K562 (cell line): ENCODE data around the gene IL17F. TPM values are rescaled to one million over a fixed set of nuclear protein-coding genes. Genes with fewer than 3 reads are reported as not detected.

Source experiments
- ATAC-seq: fragments of 200-7000 bp; cut with Tn5 transposase; 3 replicates; pipeline ENCODE4 v1.9.1; 2020; ENCODE audit warnings: moderate library complexity
- BruUV-seq: library from RNA; stranded (reverse); fragments of 400-500 nt; replicated peaks from 2 replicates; lab custom pipeline; 2021; lab: Mats Ljungman, UMichigan
- CTCF ChIA-PET: fragments of 300-600 bp; formaldehyde crosslinking; extraction: SDS; loops from one replicate; lab custom pipeline; 2021; ENCODE audit warnings: low intra/inter-chr PET ratio; lab: Yijun Ruan, JAX
- POLR2A ChIA-PET: fragments of 300-600, 350-650 bp; sonication (Branson Sonifier 250); formaldehyde crosslinking; extraction: SDS; loops from one replicate; lab custom pipeline; 2021; ENCODE audit warnings: antibody characterized with exemption, inconsistent platforms; lab: Yijun Ruan, JAX
- DNase-seq, 4 experiments: peaks; one replicate each; pipeline versions ENCODE4 v3.0.0 to v3.0.0-alpha.2; 2011 to 2018; ENCODE audit warnings: low spot score in 3 of 4, mixed read lengths in 3 of 4; ENCODE audit errors: extremely low read depth in 1 of 4
- FAIRE-seq: peaks from 2 replicates; lab custom pipeline; 2011; peaks lifted over from hg19 to GRCh38; lab: Jason Lieb, UNC
- H2AFZ ChIP-seq: 2 replicates; pipeline ENCODE4 v1.6.0; 2011; ENCODE audit warnings: low read depth, low read length, control low read depth, inconsistent platforms
- H3K27ac ChIP-seq: fragments of 200-600 bp; 3 replicates; pipeline ENCODE4 v1.8.0; 2011; ENCODE audit warnings: low read depth, mild to moderate bottlenecking, control low read depth, inconsistent platforms, low read length, moderate library complexity, mixed read lengths; ENCODE audit errors: extremely low read depth
- H3K27me3 ChIP-seq, 2 experiments: fragments of 300-600 bp in 1 of 2; 2 replicates in 1 of 2; 3 replicates in 1 of 2; pipeline versions ENCODE4 v1.6.0 to v1.8.0; 2011; ENCODE audit warnings: inconsistent platforms in 2 of 2, low read length in 2 of 2, mild to moderate bottlenecking in 1 of 2, mixed read lengths in 1 of 2, moderate library complexity in 1 of 2; ENCODE audit not compliant: control insufficient read depth in 2 of 2, insufficient read depth in 2 of 2
- H3K36me3 ChIP-seq: fragments of 300-600 bp; 3 replicates; pipeline ENCODE4 v1.8.0; 2011; ENCODE audit warnings: mild to moderate bottlenecking, low read length, inconsistent platforms; ENCODE audit not compliant: control insufficient read depth, insufficient read depth
- H3K4me1 ChIP-seq, 2 experiments: fragments of 200-600 bp in 1 of 2; replicated peaks in 1 of 2; 2 replicates in 1 of 2; 3 replicates in 1 of 2; pipeline versions ENCODE4 v1.5.1 to v1.8.0; 2011; ENCODE audit warnings: inconsistent platforms in 2 of 2, low read length in 2 of 2, mild to moderate bottlenecking in 1 of 2, mixed read lengths in 1 of 2, moderate library complexity in 1 of 2; ENCODE audit not compliant: control insufficient read depth in 2 of 2, insufficient read depth in 2 of 2
- H3K4me2 ChIP-seq: 2 replicates; pipeline ENCODE4 v1.6.1; 2011; ENCODE audit warnings: low read length, control low read depth, inconsistent platforms, mixed read lengths; ENCODE audit not compliant: insufficient read depth
- H3K4me3 ChIP-seq: fragments of 200-600 bp; sonication (generic), shearing (Covaris generic); 2 replicates; pipeline ENCODE4 v1.5.1; 2016; ENCODE audit warnings: control low read depth, inconsistent platforms
- H3K79me2 ChIP-seq: fragments of 200-600 bp; 3 replicates; pipeline ENCODE4 v1.8.0; 2011; ENCODE audit warnings: low read length, inconsistent platforms; ENCODE audit not compliant: control insufficient read depth, insufficient read depth
- H3K9ac ChIP-seq, 2 experiments: 2 replicates each; pipeline versions ENCODE4 v1.6.0 to v1.6.1; 2011; ENCODE audit warnings: low read depth in 2 of 2, low read length in 2 of 2, control low read depth in 1 of 2, inconsistent platforms in 1 of 2, mild to moderate bottlenecking in 1 of 2, mixed read lengths in 1 of 2; ENCODE audit not compliant: insufficient read depth in 1 of 2
- H3K9me1 ChIP-seq: one replicate; pipeline ENCODE4 v1.6.0; 2011; ENCODE audit warnings: inconsistent platforms, mild to moderate bottlenecking, low read length, moderate library complexity; ENCODE audit not compliant: control insufficient read depth, insufficient read depth
- H3K9me3 ChIP-seq: replicated peaks from 2 replicates; pipeline ENCODE4 v1.5.1; 2011; ENCODE audit warnings: low read depth, low read length, inconsistent platforms; ENCODE audit not compliant: control insufficient read depth, insufficient read depth
- H4K20me1 ChIP-seq: replicated peaks from 2 replicates; pipeline ENCODE4 v1.6.1; 2011; ENCODE audit warnings: low read length, inconsistent platforms, mixed read lengths; ENCODE audit not compliant: control insufficient read depth, insufficient read depth
- BCOR ChIP-seq: fragments of 450-650 bp; IDR thresholded peaks from 2 replicates; pipeline ENCODE4 v1.6.1; 2016
- MCM7 ChIP-seq, 2 experiments: fragments of 450-650 bp; IDR thresholded peaks; 2 replicates each; pipeline ENCODE4 v1.6.1; 2016 to 2018
- NCOA6 ChIP-seq: fragments of 450-650 bp; IDR thresholded peaks from 2 replicates; pipeline ENCODE4 v1.6.1; 2017; ENCODE audit warnings: mild to moderate bottlenecking
- NFIC ChIP-seq: fragments of 450-650 bp; IDR thresholded peaks from 2 replicates; pipeline ENCODE4 v1.6.1; 2017; ENCODE audit warnings: mild to moderate bottlenecking, inconsistent platforms
- RAD21 ChIP-seq, 2 experiments: fragments of 250-450 bp in 1 of 2; fragments of 450-650 bp in 1 of 2; sonication (Bioruptor Pico) in 1 of 2; formaldehyde crosslinking in 1 of 2; IDR thresholded peaks in 1 of 2; conservative IDR thresholded peaks in 1 of 2; 2 replicates each; pipeline versions ENCODE4 v1.4.0 to v1.8.0; 2020 to 2022; ENCODE audit warnings: mild to moderate bottlenecking in 2 of 2, moderate library complexity in 1 of 2
- ZNF316 ChIP-seq: fragments of 450-650 bp; IDR thresholded peaks from 2 replicates; pipeline ENCODE4 v1.6.1; 2016
- ZNF512 ChIP-seq: IDR thresholded peaks from 2 replicates; pipeline ENCODE4 v1.6.1; 2016; ENCODE audit warnings: missing genetic modification characterization, missing compliant biosample characterization
- in situ Hi-C: fragments of 300-500 bp; cut with MboI; formaldehyde crosslinking; loops from 4 replicates; pipeline ENCODE4 v1.15.0; 2018; ENCODE audit warnings: inconsistent platforms, mixed read lengths
- intact Hi-C: fragments of 100-400 bp; cut with micrococcal nuclease; formaldehyde crosslinking; loops from 2 replicates; pipeline ENCODE4 v1.14.2; 2022
- polyA plus RNA-seq, 8 experiments: library from polyadenylated mRNA; depleted of rRNA in 4 of 8; stranded (reverse) in 5 of 8; unstranded in 3 of 8; fragments of >200 nt; fragmentation: Nextera tagmentation in 2 of 8; fragmentation: Illumina TruSeq in 1 of 8; extraction: Ambion mirVana in 2 of 8; extraction: Trizol in 1 of 8; gene quantifications; 2 replicates each; pipeline versions ENCODE4 v1.2.1 to v1.2.3, GENCODE V29; 2011 to 2014; ENCODE audit warnings: inconsistent platforms in 1 of 8, missing spikeins in 1 of 8
- total RNA-seq, 7 experiments: library from RNA; depleted of rRNA in 6 of 7; stranded (reverse); fragments of >200 nt in 6 of 7; fragmentation: Illumina TruSeq in 2 of 7; extraction: Trizol in 2 of 7; gene quantifications; 2 replicates each; pipeline versions ENCODE4 v1.2.1 to v1.2.3, GENCODE V29; 2011 to 2021; ENCODE audit warnings: low replicate concordance in 1 of 7

Gene IL17F
- total and polyA plus RNA-seq, 9 of the 15 experiments (the other 6 are each of a cell fraction or from before 2014, with no cell fraction given) = not detected

GRCh38 chr6:52244400-52244799 lies at the start of gene IL17F (continued):
- TF ChIP-seq MCM7 (IDR thresholded peaks at IDR 0.05) = no peak
- no peak for TF ChIP-seq RAD21 (CRISPR knock-in tag; conservative IDR thresholded peaks at IDR 0.05 in 1 of 2, IDR thresholded peaks at IDR 0.05 in 1 of 2)
- no peak for TF ChIP-seq BCOR
- no peak for TF ChIP-seq ZNF316

- ATAC-seq = no peak
- Histone ChIP-seq H2AFZ (peak overlapping the region; percentile 56), H3K9me1 (no peaks in the 10 kb centered on the region), H3K36me3 (no peaks in the 10 kb centered on the region), H3K4me1 (peaks cover 3 to 10% of the 10 kb centered on the region in 2 experiments; a peak in 4 of 5 replicates), H3K27me3 (no peaks in the 10 kb centered on the region), H3K27ac (no peak overlapping the region; the same call in 2 of the 3 replicates), H3K4me3 (no peak overlapping the region), H4K20me1 (no peaks in the 10 kb centered on the region), H3K4me2 (no peak overlapping the region), H3K9ac (no peak overlapping the region), H3K79me2 (no peaks in the 10 kb centered on the region), H3K9me3 (no peaks in the 10 kb centered on the region)
- BruUV-seq = no TSS peak
- intact Hi-C loops (no loop called here), in situ Hi-C loops (loop anchor here (5.0 kb wide), 1 partner anchor 99 kb away; no protein-coding TSS in a partner anchor)
- DNase-seq = no peak
- CTCF ChIA-PET = no interaction called here
- FAIRE-seq = no peak
- TF ChIP-seq NCOA6 (no peak), NFIC (0 out of 2 replicates have a peak, but pooled peaks have one; percentile 9), ZNF512 (no peak)
- POLR2A ChIA-PET = interaction anchor here (2.0 kb wide), 1 partner anchor 10 kb away, joined by 9 read pairs; no protein-coding TSS in a partner anchor
Observed at GRCh38 chr6:52293067-52293466, 48.8 kb upstream of the IL17F start.
